ENCODE data around the gene PYGO2.
"Not testable (repeated sequence)": the region's sequence is repeated elsewhere in the genome, so short reads cannot be mapped to it uniquely, and the experiment has no call there.

The PYGO2 gene

GRCh38 chr1:154923695-154924094 is 37.9 kb downstream of the PYGO2 start:
- no peak for DNase-seq (ENCODE audit: extremely low read depth, low read depth)
- TF ChIP-seq CTCF (IDR thresholded peaks at IDR 0.05; ENCODE audit: low read depth, low read length) = no peak

- DNase-seq (ENCODE audit: extremely low read depth, low read depth) = no peak
- TF ChIP-seq CTCF (IDR thresholded peaks at IDR 0.05; ENCODE audit: low read depth, low read length) = no peak
Observed at GRCh38 chr1:154913273-154913672, 48.3 kb downstream of the PYGO2 start.

GRCh38 chr1:154912755-154913154 is 48.8 kb downstream of the PYGO2 start:
- no peak for DNase-seq (ENCODE audit: extremely low read depth, low read depth)
- TF ChIP-seq CTCF (IDR thresholded peaks at IDR 0.05; ENCODE audit: low read depth, low read length) = no peak

GRCh38 chr1:154911691-154912550 is 49.7 kb downstream of the PYGO2 start:
- DNase-seq (ENCODE audit: extremely low read depth, low read depth) = no peak
- no peak for TF ChIP-seq CTCF (IDR thresholded peaks at IDR 0.05; ENCODE audit: low read depth, low read length)

- no peak for TF ChIP-seq CTCF (IDR thresholded peaks at IDR 0.05; ENCODE audit: low read depth, low read length)
- no peak for DNase-seq (ENCODE audit: extremely low read depth, low read depth)
Observed at GRCh38 chr1:154910851-154911250, 50.7 kb downstream of the PYGO2 start.

- TF ChIP-seq CTCF (IDR thresholded peaks at IDR 0.05; ENCODE audit: low read depth, low read length) = no peak
Observed at GRCh38 chr1:154908937-154909336, 52.6 kb downstream of the PYGO2 start.

GRCh38 chr1:154908129-154908528 is 53.5 kb downstream of the PYGO2 start:
- DNase-seq (ENCODE audit: extremely low read depth, low read depth) = not testable (repeated sequence)

More at GRCh38 chr1:154908937-154909336, 52.6 kb downstream of the PYGO2 start:
- DNase-seq (ENCODE audit: extremely low read depth, low read depth) = no peak
